HuH-7 (cell line): ENCODE measurements around the gene UNC5C.

Experiments
- DNase-seq: peaks from one replicate; pipeline ENCODE4 v3.0.0; 2011; ENCODE audit warnings: low spot score

UNC5C gene

DNA sequence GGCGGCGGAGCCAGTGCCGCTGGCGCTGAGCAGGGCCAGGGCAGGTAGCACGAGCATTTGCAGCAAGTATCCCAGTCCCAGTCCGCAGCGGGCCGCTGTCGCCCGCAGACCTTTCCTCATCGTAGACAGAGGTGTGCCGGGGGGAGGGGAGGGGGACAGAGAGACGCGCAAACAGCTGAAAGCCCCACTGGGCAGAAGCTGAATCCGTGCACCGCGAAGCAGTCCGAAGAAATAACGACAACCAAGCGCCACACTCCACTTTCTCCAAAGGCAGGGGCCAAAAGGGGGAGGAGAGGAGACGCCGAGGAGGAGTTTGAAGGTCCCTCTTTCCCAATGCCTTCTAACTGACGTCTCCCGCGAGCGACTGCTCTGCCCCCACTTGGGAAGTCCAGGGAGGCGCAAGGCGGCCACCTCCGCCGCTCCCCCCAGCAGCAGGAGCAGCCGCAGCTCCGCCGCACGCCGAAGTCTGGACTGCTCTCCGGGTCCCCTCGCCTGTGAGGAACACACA is at the start of gene UNC5C:
Gene UNC5C, minus strand, starts transcription at position 236 of the 508 bp plus-strand sequence.
- DNase-seq, result no peak

DNA sequence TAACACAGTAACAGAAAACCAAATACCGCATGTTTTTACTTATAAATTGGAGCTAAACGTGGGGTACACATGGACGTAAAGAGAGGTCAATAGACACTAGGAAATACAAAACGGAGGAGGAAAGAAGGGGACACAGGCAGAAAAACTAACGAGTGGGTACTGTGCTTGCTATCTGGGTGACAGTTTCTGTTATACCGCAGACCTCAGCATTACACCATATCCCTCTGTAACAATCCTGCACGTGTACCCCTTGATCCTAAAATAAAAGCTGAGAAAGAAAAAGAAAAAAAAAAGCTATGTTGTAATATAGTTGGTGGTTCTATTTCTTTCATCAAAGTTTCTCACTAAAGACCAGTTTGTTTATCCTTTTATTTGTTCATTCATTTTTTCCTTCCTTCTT is 47.9 kb upstream of the UNC5C start:
- no peak for DNase-seq

DNA sequence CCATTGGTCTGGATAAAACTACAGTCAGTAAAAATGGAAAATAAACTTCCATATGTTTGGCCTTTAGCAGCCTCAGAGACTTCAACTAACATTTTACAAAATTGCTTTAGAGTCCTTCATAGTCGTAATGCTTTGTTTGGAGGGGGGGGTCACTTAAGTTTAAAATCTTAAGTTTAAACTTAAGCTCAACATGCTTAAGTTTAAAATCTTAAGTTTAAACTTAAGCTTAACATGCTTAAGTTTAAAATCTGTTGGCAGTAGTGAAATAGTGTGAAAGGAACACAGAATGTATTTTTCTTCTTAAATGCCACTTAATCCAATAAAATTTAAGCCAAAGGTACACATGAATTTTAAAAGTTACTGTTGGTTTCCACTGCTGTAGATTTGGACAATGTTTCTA is 45.9 kb upstream of the UNC5C start:
- DNase-seq, result no peak

DNA sequence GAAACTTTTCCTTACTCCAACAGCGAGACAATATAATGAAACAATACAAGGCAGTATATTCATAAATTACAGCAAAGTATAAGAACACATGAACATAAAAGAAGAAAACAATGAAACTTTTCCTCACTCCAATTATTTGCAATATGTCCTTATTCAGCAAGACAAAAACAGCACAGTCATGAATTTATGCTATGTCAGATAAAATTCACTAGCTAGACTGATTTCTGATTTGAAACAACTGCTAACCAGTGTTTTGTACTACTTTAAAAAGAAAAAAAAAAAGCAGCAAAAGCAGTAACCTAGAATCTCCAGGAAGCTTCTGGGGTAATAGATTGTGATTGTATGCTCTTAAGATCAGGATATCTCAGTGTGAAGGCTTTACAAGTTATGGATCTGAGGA is 45.2 kb upstream of the UNC5C start:
- DNase-seq, result no peak

DNA sequence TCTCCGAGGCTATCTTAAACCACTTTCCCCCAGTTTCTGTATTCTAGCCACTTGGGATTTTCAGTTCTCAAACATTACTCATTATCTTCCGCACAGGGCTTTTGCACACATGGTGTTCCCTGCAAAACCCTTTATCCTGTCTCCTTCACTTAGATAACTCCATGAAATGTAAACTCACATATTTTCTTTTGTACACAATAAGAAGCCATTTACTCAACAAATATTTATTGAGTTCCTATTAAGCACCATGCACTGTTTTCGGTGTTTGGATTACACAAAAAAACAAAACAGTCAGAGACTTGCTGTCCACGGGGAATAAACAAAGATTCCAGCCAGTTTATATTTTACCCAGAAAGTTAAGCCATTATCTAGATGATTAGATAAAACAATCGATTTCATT is 42.5 kb upstream of the UNC5C start:
- DNase-seq, result no peak

DNA sequence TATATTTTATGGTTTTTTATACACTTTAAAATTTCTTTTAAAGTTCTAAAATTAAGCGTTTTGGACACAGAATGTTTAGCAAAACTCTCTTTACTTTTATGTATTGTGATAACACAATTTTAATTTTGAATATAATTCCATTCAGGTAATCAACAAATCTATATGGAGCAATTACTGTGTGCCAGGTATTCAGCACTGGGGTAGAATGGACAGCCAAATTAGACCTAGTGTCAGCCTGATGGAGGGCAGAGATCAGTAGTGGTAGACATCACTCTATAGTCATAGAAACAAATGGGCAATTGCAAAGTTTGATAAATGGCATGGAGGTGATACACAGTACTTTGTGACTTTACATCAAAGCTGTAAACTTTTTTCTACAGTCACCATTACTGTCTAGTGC is 41.8 kb upstream of the UNC5C start:
- no peak for DNase-seq

DNA sequence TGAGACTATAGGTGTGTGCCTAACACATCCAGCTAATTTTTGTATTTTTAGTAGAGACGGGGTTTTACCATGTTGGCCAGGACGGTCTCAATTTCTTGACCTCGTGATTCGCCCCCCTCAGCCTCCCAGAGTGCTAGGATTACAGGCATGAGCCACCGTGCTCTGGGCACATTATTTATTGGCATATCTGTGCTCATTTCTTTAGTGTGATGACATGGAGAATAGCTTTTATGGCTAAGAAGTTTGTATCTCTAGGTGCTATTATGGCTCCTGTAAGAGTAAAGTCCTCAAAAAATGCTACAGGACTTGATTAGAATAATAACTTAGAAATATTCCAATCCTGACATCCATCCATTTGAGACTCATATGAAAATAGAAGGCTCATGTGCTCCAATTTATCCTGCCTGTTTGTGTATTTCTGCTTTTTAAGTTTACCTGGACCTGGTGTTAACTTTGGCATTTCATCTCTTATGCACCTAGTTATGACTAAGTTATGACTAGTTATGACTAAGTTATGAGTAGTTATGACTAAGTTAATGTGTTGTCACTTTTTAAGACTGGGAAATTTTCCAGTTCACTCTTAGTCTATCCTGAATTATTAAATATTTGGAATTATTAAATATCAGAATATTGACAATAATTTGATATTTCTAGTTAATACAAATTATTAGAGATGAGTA is 36.4 kb upstream of the UNC5C start:
- DNase-seq, result no peak

DNA sequence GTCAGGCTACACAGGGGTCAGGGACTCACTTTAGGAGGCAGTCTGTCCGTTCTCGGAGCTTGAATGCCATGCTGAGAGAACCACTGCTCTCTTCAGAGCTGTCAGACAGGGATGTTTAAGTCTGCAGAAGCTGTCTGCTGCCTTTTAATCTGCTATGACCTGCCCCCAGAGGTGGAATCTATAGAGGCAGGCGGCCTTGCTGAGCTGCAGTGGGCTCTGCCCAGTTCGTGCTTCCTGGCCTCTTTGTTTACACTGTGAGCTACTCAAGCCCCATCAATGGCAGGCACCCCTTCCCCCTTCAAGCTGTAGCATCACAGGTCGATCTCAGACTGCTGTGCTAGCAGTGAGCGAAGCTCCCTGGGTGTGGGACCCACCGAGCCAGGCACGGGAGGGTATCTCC is 31.5 kb upstream of the UNC5C start:
- DNase-seq, result no peak

DNA sequence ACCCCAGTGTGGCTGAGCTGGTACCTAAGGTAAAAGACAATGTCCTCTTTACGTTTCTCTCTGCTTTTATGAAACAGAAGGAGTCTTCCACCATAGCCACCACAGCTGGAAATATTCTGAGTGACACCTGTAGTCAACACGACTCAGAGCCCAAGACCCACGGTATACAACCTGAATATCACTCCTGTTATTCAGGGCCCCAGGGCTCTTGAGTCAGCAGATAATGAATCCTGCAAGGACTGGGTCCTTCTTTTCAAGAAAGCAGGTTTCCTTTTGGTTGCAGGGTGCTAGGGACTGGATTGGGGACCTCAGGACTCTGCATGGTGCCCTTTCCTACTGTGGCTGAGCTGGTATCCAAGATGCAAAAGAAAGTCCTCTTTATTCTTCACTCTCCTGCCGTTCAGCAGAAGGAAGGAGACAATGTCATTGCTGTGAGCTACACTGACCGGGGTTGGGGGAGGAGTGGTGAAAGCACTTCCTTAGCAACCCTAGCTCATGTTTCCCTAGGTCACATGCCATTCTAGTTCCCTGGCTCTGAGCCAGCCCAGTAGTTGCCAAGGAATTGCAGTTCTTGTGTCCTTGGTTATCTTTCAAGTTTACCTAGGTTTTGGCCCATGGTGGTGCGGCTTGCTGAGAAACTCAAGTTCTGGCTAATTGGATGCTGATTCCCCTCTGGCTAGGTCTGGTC is 23.7 kb upstream of the UNC5C start:
- DNase-seq, result no peak

DNA sequence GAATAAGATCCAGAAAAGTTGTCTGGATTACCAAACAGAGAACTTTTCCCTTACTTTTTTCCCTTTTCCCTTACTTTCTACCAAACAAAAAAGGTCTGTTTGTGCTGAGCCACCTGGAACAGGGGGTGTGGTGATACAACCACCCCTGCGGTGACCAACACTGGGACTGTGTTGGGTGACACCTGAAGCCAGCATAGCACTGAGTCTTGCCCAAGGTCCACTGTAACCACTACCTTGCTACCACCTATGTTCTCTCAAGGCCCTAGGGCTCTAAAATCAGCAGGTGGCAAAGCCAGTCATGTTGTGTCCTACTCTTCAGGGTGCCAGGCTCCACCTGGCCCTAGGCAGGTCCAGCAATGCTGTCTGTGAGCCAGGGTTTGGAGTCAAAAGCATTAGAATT is 22.8 kb upstream of the UNC5C start:
- no peak for DNase-seq

DNA sequence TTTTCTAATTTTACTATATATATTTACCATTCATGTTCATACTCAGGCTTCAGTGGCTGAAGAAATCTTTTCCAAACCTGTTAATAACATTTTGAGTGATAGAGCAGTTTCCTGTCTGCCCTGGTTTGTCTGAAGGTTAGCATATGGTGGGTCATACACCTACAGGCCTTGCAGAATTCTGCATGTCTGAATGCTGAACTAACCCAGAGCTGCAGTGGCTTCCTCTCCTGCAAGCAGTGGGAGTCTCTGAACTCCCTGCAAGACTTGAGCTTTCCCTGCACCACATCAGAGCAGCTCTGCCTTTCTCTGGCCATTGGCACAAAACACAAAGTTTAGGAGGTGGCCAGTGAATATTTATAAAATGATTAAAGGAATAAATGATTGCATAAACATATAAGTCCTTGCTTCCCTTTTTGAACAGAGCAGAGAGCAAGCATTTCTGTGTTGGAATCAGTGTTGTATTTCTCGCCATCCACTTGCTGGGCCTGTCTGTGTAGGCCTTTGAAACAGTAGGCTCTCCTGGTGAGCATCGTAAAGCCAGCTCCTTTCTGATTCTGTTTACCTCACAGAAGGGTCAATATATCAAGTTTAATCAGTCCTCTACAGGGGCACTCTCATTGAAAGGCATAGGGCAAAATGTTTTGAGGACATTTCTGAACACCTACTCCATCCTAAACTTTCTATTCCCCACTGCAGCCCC is 15.0 kb upstream of the UNC5C start:
- no peak for DNase-seq

DNA sequence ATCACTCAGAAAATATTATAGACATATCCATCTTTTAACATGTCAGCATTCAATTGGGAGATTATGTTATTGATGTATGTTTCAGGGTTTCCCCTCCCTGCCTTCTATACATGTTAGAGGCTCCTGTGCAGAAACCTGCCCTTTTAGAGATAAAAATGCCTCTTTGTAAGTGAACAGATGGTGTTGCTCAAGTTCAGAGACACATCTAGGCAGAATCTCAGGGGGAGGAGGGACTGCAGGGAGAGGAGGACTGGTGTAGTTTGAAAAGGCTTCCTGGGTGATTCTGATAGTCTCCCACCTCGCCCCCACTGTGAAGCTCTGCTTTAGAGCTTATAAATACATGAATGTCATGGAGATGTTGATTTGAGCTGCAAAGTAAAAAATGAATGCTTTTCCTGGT is 12.0 kb upstream of the UNC5C start:
- no peak for DNase-seq

DNA sequence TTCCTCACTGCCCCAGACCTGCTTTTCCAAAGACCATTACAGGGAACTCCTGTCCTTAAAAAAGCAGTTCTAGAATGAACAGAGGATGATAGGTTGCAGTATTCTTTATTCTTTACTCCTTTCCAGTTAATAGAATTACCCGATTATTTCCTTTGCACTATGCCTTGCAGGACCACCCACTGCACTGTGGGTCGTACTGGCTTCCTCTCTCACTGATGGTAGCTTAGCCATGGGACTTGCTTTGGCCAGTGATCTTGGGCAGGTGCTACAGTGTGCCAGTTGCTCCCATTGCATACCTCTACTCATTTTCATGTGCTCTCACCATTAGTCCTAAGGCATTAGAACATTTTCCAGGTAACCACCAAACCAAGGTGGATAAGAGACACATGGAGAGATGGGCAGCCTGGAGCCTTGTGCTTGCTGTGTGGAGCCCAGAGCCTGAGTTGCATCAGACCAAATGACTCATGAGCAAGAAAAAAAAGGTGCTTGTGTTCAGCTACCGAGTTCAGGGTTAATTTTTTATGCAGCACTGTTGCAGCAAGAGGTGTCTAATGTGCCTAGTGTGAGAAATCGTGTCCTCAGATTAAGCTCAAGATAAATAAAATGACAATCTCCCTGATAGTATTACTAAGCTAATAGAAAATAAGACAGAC is 7.6 kb upstream of the UNC5C start:
- DNase-seq, result no peak

DNA sequence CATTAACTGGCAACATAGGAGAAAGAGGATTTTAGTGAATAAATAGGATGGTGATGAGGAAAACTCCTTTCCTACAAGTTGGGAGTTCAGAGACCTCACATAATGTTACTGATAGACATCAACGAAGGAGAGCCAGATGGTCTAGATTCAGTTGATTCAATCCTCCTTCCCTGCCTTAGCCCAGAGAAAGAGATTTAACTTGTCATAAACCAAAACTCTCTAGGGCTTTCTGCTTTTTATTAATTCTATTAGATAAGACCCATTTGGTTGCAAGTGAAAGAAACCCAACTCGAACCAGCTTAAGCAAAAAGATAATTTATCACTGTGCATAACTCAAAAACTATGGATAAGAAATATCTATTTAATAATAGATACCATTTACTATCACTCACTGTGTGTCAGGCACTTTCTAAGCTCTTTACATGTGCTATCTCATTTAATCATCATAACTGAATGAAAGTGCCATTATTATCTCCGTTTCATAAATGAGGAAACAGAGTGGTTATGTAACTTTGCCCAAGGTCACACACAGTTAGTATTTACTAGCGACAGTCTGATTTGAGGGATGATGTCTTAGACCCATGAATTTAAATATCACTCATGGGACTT is 4.3 kb upstream of the UNC5C start:
- DNase-seq, result no peak

DNA sequence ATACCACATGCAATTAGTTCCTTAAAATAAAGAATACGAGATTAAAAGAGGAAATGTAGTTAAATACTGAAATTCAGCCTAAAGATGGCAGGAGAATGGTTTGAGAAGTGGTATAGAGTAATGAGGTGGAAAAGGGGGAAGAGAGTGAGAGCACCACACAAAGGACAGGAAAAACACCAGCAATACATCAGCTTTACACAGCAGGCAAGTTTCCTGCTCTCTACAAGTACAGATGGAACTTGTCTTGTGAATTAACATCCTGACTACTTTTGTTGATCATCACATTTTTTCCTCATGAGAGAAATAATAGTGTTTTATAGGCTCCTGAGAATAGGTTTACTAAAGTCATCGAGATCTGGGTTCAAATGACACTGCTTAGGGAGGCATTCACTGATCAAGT is 2.9 kb upstream of the UNC5C start:
- no peak for DNase-seq

DNA sequence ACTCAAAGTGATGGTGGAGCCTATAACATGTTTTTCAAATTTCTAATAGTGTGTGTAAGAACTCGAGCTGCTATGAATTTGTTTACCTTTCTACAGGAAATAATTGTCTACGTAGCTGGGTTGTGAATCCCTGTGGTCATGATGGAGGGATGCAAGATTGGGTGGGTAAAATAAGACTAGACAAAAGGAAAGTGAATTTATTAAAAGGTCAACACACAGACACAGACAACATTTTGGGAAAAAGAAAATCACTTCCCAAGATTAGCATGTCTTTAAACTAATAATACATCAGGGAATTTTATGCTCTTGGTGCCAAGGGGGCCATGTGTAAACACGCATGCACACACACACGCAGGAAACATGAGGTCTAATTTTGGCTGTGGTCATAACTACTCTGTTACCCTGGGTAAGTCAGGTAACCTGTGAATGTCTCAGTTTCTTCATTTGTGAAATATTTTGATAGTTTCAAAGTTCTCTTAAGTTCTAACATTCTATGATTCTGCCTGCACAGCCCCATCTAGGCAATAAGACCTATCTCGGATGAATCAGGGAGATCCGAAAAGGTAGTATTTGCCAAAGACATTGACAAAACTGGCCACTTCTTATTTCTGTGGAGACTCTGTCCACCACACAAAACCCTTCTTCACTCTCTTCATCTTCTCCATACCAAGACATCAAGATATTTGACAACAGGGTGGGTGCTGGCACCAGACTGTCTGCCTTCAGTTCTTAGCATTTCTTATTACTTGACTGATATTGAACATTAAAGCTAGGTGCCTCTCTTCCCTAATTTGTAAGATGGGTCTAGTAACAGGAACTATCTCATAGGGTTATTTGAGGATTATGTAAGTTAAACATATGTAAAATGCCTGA is 1.6 kb upstream of the UNC5C start:
- no peak for DNase-seq

DNA sequence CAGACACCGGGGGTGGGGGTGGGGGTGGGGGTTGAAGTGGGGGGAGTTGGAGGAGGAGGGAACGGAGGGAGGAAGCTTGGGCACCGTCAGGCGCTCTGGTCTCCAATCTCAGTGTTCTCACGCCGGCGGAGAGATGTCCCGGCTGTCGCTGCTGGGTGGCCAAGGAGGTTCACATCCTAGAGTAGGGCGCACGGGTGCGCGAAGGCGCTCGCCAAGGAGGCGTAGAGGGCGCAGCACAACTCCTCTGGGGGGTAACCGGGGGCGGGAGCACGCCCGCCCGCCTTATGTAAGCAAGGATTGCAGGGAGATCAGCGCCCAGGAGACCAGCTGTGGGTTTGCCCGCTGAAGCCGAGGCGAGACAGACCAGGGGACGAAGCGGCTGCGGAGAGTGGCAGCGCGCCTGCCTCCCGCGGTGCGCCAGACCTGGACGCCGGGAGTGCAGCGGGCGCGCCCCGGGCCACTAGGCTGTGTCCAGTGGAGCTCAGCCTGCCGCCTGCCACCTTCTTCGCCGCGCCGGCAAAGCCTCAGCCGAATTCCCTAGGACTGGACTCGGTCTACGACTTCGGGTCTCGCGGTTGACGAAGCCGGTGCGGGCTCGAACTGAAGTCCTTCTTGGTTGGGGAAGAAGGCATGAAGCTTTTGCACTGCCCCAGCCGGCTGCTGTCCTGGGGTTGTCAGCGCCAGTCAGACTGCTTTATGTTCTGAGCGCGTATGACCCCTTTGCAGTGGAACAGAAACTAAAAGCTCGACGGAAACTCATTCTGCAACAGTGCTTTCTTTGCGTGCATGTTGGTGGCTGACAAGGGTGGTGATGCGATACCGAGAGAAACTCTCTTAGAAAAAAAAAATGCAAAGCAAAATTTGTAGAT is 707 bp upstream of the UNC5C start:
- no peak for DNase-seq

DNA sequence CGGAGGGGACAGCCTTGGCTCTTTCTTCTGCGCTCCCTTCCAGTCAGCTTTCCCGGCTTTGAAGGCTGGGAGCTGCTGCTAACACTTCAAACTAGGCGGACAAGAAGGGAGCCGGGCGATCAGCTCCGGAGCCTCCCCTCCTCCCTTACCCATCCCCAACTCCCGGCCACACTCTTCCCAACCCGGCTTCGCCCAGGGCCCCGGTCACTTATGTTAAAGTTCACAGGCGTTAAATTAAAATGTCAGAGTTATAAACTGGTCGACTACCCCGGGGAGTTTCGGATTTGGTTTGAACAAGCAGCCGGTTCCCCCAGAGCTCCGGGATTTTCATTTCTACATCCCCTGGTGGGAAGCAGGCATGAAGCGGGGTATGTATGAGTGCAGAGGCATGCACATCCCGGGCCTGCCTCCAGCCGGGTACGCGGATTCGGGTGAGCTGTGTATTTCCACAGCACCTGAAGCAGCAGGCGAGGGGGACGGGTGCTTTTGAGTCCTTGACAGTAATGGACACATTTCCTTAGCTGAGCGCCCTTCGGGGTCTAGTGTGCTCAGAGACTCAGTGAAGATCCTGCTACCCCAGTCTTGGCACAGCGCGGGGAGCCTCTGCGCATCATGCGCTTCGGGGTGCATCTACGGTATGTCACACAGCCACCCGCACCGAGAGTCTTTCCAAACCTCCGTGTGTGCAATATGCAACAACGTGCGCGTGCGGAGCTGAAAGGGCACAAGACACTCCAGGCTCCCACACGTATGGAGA is 880 bp downstream of the UNC5C start:
- DNase-seq, result no peak

DNA sequence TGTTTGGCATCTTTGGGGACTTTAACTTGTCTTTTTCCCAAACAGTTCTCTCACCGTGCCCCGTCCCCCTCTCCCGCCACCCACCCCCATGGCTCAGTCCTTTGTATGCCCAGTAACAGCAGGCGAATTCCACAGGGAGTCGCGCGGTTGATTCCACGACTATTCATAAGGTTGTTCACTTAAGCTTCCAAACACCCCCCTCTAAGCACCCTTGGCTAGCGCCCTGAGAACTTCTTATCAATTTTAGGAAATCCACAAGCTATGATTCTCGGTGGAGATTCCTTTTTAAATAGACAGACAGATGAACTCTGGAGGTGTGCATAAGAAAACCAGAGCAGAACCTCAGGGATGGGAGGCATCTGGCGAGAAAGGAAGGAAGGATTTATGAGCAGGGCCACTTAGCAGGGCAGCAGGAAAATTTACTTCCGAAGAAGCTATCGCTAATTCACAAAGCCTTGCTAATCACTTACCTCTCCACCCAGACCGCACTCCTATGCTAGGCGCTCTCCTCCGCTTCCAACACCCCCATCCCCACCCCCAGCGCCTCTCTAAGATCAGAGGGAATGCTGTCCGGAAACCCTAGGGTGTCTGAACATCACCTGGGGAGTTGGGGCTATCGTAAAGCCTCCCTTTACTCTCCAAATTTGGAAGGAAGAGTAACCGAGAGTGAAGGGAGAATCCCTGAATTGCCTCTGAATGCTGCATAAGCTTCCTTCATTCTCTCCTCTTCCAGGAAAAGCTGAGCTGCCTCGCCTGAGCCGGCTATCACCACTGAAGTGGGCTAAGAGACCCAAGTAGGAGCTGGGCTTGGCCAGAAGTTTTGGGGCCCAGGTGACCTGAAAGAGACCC is 1.7 kb downstream of the UNC5C start:
- DNase-seq, result no peak
